ENCODE results near the gene PAX8.
A peak's percentile ranks its signal among the peaks of the same experiment; 100 is the strongest.

PAX8 gene

GRCh38 chr2:113214141-113214540, 64.6 kb downstream of the PAX8 start:
- H3K27ac ChIP-seq: no peak overlapping the region
- H3K4me3 ChIP-seq: no peak overlapping the region
- TF ChIP-seq, protein P1, sequence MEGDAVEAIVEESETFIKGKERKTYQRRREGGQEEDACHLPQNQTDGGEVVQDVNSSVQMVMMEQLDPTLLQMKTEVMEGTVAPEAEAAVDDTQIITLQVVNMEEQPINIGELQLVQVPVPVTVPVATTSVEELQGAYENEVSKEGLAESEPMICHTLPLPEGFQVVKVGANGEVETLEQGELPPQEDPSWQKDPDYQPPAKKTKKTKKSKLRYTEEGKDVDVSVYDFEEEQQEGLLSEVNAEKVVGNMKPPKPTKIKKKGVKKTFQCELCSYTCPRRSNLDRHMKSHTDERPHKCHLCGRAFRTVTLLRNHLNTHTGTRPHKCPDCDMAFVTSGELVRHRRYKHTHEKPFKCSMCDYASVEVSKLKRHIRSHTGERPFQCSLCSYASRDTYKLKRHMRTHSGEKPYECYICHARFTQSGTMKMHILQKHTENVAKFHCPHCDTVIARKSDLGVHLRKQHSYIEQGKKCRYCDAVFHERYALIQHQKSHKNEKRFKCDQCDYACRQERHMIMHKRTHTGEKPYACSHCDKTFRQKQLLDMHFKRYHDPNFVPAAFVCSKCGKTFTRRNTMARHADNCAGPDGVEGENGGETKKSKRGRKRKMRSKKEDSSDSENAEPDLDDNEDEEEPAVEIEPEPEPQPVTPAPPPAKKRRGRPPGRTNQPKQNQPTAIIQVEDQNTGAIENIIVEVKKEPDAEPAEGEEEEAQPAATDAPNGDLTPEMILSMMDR (IDR thresholded peaks at IDR 0.05): no peak
- DNase-seq (ENCODE audit: low spot score): no peak

DNA sequence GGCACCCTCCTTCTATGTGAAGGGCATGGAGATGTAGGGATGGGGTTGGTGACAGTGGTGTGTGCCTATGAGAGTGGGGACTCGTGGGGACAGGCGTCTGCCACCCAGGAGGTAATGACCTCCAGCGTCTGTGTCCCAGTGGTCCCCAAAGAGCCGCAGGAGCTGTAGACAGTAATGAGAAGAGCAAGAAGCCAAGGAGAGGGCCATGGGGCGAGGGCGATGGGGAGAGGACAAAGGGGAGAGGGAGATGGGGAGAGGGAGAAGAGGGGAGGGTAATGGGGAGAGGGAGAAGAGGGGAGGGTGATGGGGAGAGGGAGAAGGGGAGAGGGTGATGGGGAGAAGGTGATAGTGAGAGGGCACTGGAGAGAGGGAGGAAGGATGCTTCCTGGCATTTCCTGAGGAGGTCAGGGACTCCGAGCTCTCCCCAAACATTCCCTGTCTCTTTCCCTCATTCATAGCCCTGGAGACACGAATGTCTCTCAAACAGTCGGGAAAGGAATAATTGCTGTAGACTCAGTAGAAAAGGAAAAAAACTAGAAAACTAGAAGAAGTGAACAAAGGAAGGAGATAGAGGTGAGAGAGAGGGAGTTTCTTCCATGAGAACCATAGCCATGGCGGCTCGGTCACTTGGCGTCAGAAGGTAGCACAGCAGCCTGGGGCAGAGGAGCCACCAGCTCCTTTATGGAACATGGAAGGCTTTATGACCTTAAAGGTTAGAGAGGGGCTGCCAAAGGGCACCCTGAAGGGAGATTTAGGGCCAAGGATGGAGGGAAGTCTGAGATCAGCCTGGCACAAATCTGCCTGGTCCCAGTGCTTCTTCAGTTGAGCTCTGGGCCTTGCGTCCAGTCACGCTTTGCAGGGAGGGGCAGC, 65.4 kb downstream of the PAX8 start:
- Histone ChIP-seq H3K27ac (peak overlapping the region in 1 of 2 donors; percentile 77), H3K4me3 (no peak overlapping the region)
- no peak for DNase-seq (ENCODE audit: low spot score)
- TF ChIP-seq, protein P1 (IDR thresholded peaks at IDR 0.05): no peak

GRCh38 chr2:113212245-113213060, 66.3 kb downstream of the PAX8 start:
- Histone ChIP-seq H3K4me3 (peak overlapping the region; percentile 25), H3K27ac (peak overlapping the region; percentile 47 to 77)
- TF ChIP-seq, protein P1 (IDR thresholded peaks at IDR 0.05): no peak
- no peak for DNase-seq (ENCODE audit: low spot score)

- H3K27ac ChIP-seq: peak overlapping the region; percentile 47 to 77
- DNase-seq (ENCODE audit: low spot score): no peak
- TF ChIP-seq, protein P1 (IDR thresholded peaks at IDR 0.05): no peak
- peak overlapping the region; percentile 25 for H3K4me3 ChIP-seq
These were observed 67.3 kb downstream of the PAX8 start for GRCh38 chr2:113211226-113212105.

DNA sequence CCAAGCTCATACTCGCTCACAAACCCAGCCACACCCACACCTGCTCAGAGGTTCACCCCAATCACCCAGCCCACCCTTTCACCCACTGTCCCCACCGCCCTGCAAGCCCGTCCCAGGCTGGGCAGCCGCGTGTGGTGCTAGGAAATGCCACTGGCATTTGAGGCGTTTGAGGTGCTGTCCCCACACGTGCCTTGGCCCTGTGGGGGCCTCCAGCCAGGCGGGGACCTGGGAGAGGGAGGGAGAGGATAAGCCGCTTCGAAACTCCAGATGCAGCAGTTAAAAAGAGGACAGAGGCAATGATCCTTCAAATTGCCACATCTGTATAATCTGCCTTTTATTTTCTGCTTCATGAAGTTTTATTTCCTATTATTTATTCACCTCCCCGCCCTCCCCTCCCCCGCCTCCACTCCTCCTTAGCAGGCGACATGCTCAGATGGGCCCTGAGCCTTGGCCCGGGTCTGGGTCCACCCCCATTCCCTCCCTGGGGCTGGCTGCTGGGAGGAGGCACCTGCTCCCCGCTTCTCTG, 69.0 kb downstream of the PAX8 start:
- DNase-seq (ENCODE audit: low spot score): no peak
- no peak overlapping the region for H3K4me3 ChIP-seq
- peak overlapping the region in 1 of 2 donors; percentile 77 for H3K27ac ChIP-seq
- TF ChIP-seq, protein P1 (IDR thresholded peaks at IDR 0.05): no peak

- TF ChIP-seq, protein P1 (IDR thresholded peaks at IDR 0.05): no peak
- no peak for DNase-seq (ENCODE audit: low spot score)
These were observed 69.6 kb downstream of the PAX8 start for GRCh38 chr2:113209011-113209645.

More at GRCh38 chr2:113209011-113209645, 69.6 kb downstream of the PAX8 start:
- Histone ChIP-seq H3K4me3 (no peak overlapping the region), H3K27ac (peak overlapping the region in 1 of 2 donors; percentile 77)

All from coronary artery (tissue), 2 donors.